Stimulated activated CD8-positive, alpha-beta memory T cell treated with anti-CD3 and anti-CD28 coated beads, Interleukin-2, amount 100 ng/mL, for 1 hour (primary cell): Measurements from ENCODE around the gene DNAH10.

ENCODE experiments used
- DNase-seq, 2 donors: peaks; one replicate each; pipeline ENCODE4 v3.0.0-alpha.2; 2020; ENCODE audit warnings: low read depth in 2 of 2

Gene DNAH10

GRCh38 chr12:123761841-123762714 is at the start of gene DNAH10:
Gene DNAH10, plus strand, starts transcription at chr12:123762301. Its CDS starts 36 bp downstream, at chr12:123762337.
- no peak for DNase-seq

GRCh38 chr12:123712780-123713319 is 49.3 kb upstream of the DNAH10 start:
- DNase-seq, result no peak

GRCh38 chr12:123713398-123713797 is 48.7 kb upstream of the DNAH10 start:
- DNase-seq, result no peak

- DNase-seq, result no peak
Measured at GRCh38 chr12:123713823-123714585, 48.1 kb upstream of the DNAH10 start.

- DNase-seq, result no peak
Measured at GRCh38 chr12:123715195-123715594, 46.9 kb upstream of the DNAH10 start.

GRCh38 chr12:123717350-123717749 is 44.8 kb upstream of the DNAH10 start:
- DNase-seq, result no peak

GRCh38 chr12:123720141-123720814 is 41.8 kb upstream of the DNAH10 start:
- no peak for DNase-seq

- DNase-seq, result no peak
Measured at GRCh38 chr12:123721245-123721644, 40.9 kb upstream of the DNAH10 start.

- DNase-seq, result no peak
Measured at GRCh38 chr12:123723011-123723410, 39.1 kb upstream of the DNAH10 start.

- no peak for DNase-seq
Measured at GRCh38 chr12:123723765-123724164, 38.3 kb upstream of the DNAH10 start.

GRCh38 chr12:123726244-123726643 is 35.9 kb upstream of the DNAH10 start:
- no peak for DNase-seq

GRCh38 chr12:123726962-123727361 is 35.1 kb upstream of the DNAH10 start:
- no peak for DNase-seq

- DNase-seq, result no peak
Measured at GRCh38 chr12:123727878-123728277, 34.2 kb upstream of the DNAH10 start.

- DNase-seq, result no peak
Measured at GRCh38 chr12:123731596-123731995, 30.5 kb upstream of the DNAH10 start.

- no peak for DNase-seq
Measured at GRCh38 chr12:123732251-123732650, 29.9 kb upstream of the DNAH10 start.

GRCh38 chr12:123733229-123733628 is 28.9 kb upstream of the DNAH10 start:
- no peak for DNase-seq

GRCh38 chr12:123734268-123734667 is 27.8 kb upstream of the DNAH10 start:
- DNase-seq, result no peak

GRCh38 chr12:123741937-123742572 is 20.0 kb upstream of the DNAH10 start:
- DNase-seq, result no peak

GRCh38 chr12:123743002-123743401 is 19.1 kb upstream of the DNAH10 start:
- DNase-seq, result no peak

GRCh38 chr12:123744836-123745235 is 17.3 kb upstream of the DNAH10 start:
- no peak for DNase-seq

GRCh38 chr12:123747309-123747708 is 14.8 kb upstream of the DNAH10 start:
- no peak for DNase-seq

- no peak for DNase-seq
Measured at GRCh38 chr12:123748161-123748560, 13.9 kb upstream of the DNAH10 start.
